K562 (cell line): ENCODE measurements around the gene PI4KA. TPM values are rescaled to one million over a fixed set of nuclear protein-coding genes. Genes with fewer than 3 reads are reported as not detected.

ENCODE experiments used
- ARID2 ChIP-seq: fragments of 450-650 bp; IDR thresholded peaks from 2 replicates; pipeline ENCODE4 v1.6.1; 2017; ENCODE audit warnings: antibody characterized with exemption, mild to moderate bottlenecking
- GTF2A2 ChIP-seq: IDR thresholded peaks from 2 replicates; pipeline ENCODE4 v1.6.1; 2016; ENCODE audit warnings: mild to moderate bottlenecking, missing genetic modification characterization, missing compliant biosample characterization
- HNRNPL ChIP-seq: fragments of 200-400 bp; formaldehyde crosslinking; IDR thresholded peaks from 2 replicates; pipeline ENCODE4 v1.6.1; 2017; ENCODE audit warnings: low read depth, mild to moderate bottlenecking, low read length
- IFI16 ChIP-seq: fragments of 250-450 bp; sonication (Bioruptor Pico); IDR thresholded peaks from 2 replicates; pipeline ENCODE4 v2.1.2; 2022; ENCODE audit warnings: mild to moderate bottlenecking, inconsistent platforms
- NCOA1 ChIP-seq: fragments of 450-650 bp; IDR thresholded peaks from 2 replicates; pipeline ENCODE4 v1.6.1; 2016; ENCODE audit warnings: low read depth
- NFYB ChIP-seq: IDR thresholded peaks from 2 replicates; pipeline ENCODE4 v1.6.1; 2011; ENCODE audit warnings: mild to moderate bottlenecking, moderate library complexity; ENCODE audit not compliant: insufficient read length; ENCODE audit errors: extremely low read depth
- NR2C2 ChIP-seq, 2 experiments: fragments of 200-800 bp in 1 of 2; sonication (Bioruptor generic) in 1 of 2; sonication (generic) in 1 of 2; formaldehyde crosslinking in 1 of 2; IDR thresholded peaks; 2 replicates each; pipeline versions ENCODE4 v1.6.1 to v1.8.0; 2016 to 2022; ENCODE audit warnings: mild to moderate bottlenecking in 1 of 2, missing compliant biosample characterization in 1 of 2, missing genetic modification characterization in 1 of 2, missing genetic modification reagents in 1 of 2
- REST ChIP-seq, 2 experiments: fragments of 450-650 bp; formaldehyde crosslinking in 1 of 2; IDR thresholded peaks; 2 replicates each; pipeline versions ENCODE4 v1.4.0 to v1.6.1; 2014 to 2020; ENCODE audit warnings: mild to moderate bottlenecking in 2 of 2, borderline replicate concordance in 1 of 2, low read depth in 1 of 2
- SP1 ChIP-seq: sonication (generic); formaldehyde crosslinking; IDR thresholded peaks from 2 replicates; pipeline ENCODE4 v1.8.1; 2022; ENCODE audit warnings: mild to moderate bottlenecking, missing genetic modification reagents
- ZHX1 ChIP-seq: fragments of 150-350 bp; conservative IDR thresholded peaks from 2 replicates; pipeline ENCODE4 v1.6.1; 2014; ENCODE audit warnings: low read length
- polyA plus RNA-seq, 8 experiments: library from polyadenylated mRNA; depleted of rRNA in 4 of 8; stranded (reverse) in 5 of 8; unstranded in 3 of 8; fragments of >200 nt; fragmentation: Nextera tagmentation in 2 of 8; fragmentation: Illumina TruSeq in 1 of 8; extraction: Ambion mirVana in 2 of 8; extraction: Trizol in 1 of 8; gene quantifications; 2 replicates each; pipeline versions ENCODE4 v1.2.1 to v1.2.3, GENCODE V29; 2011 to 2014; ENCODE audit warnings: inconsistent platforms in 1 of 8, missing spikeins in 1 of 8
- total RNA-seq, 7 experiments: library from RNA; depleted of rRNA in 6 of 7; stranded (reverse); fragments of >200 nt in 6 of 7; fragmentation: Illumina TruSeq in 2 of 7; extraction: Trizol in 2 of 7; gene quantifications; 2 replicates each; pipeline versions ENCODE4 v1.2.1 to v1.2.3, GENCODE V29; 2011 to 2021; ENCODE audit warnings: low replicate concordance in 1 of 7
- TF ChIP-seq, protein P1 (sequence below): sonication (generic); formaldehyde crosslinking; IDR thresholded peaks from 2 replicates; pipeline ENCODE4 v1.9.0; 2022; ENCODE audit warnings: mild to moderate bottlenecking, missing genetic modification reagents
- TF ChIP-seq, protein P2 (sequence below): fragments of 250-450 bp; sonication (Bioruptor Pico); IDR thresholded peaks from 2 replicates; pipeline ENCODE4 v1.4.0; 2020; ENCODE audit warnings: mild to moderate bottlenecking, moderate library complexity

PI4KA gene
- total and polyA plus RNA-seq, 9 of the 15 experiments (the other 6 are each of a cell fraction or from before 2014, with no cell fraction given) = 7.3 to 187 (median 84.7) TPM

DNA sequence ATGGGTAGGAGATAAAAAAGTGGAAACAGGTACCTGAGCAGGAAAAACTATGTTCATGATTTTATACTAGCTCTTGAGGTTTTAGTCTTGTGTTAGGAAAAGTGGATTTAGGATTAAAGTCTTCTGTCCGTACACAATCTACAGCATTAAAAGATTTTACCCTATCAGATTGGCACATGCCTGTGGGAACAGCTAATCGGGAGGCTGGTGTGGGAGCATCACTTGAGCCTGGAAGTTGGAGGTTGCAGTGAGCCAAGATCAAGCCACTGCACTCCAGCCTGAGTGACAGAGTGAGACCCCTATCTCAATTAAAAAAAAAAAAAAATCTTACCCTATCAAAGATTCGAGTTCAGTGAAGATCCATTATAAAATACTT lies 46.4 kb upstream of the PI4KA start (continued):
- TF ChIP-seq, protein P1, sequence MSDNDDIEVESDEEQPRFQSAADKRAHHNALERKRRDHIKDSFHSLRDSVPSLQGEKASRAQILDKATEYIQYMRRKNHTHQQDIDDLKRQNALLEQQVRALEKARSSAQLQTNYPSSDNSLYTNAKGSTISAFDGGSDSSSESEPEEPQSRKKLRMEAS (CRISPR knock-in tag) = no peak
- no peak for TF ChIP-seq SP1
- no peak for TF ChIP-seq GTF2A2 (tag)
- TF ChIP-seq ARID2 = no peak
- TF ChIP-seq, protein P2, sequence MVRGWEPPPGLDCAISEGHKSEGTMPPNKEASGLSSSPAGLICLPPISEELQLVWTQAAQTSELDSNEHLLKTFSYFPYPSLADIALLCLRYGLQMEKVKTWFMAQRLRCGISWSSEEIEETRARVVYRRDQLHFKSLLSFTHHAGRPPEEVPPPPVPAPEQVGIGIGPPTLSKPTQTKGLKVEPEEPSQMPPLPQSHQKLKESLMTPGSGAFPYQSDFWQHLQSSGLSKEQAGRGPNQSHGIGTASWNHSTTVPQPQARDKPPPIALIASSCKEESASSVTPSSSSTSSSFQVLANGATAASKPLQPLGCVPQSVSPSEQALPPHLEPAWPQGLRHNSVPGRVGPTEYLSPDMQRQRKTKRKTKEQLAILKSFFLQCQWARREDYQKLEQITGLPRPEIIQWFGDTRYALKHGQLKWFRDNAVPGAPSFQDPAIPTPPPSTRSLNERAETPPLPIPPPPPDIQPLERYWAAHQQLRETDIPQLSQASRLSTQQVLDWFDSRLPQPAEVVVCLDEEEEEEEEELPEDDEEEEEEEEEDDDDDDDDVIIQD (CRISPR knock-in tag) = no peak
- no peak for TF ChIP-seq NR2C2 (CRISPR knock-in tag; IDR thresholded peaks at IDR 0.05)
- TF ChIP-seq NR2C2 (tag; IDR thresholded peaks at IDR 0.05) = peak; percentile 21; the same call in 1 of the 2 replicates
- no peak for TF ChIP-seq IFI16
- no peak for TF ChIP-seq REST (IDR thresholded peaks at IDR 0.05; ENCODE audit: borderline replicate concordance)
- TF ChIP-seq REST (CRISPR knock-in tag; IDR thresholded peaks at IDR 0.05; ENCODE audit: low read depth) = no peak
- TF ChIP-seq HNRNPL = no peak
- no peak for TF ChIP-seq NCOA1
- TF ChIP-seq ZHX1 = 0 out of 2 replicates have a peak, but pooled peaks have one; percentile 14
- TF ChIP-seq NFYB = no peak
- TF ChIP-seq, all 486 proteins: peak for 4
